ENCODE results near the gene RABGAP1L.

GRCh38 chr1:175024773-175025172, 865.5 kb downstream of the RABGAP1L start:
- no peak for TF ChIP-seq CTCF (IDR thresholded peaks at IDR 0.05; ENCODE audit: insufficient read depth, low read length, poor library complexity, severe bottlenecking)
- no peak for TF ChIP-seq EZH2phosphoT487 (conservative IDR thresholded peaks at IDR 0.05; ENCODE audit: low read length)
